Measurements from ENCODE around the gene EIF3F. TPM values are rescaled to one million over a fixed set of nuclear protein-coding genes. Genes with fewer than 3 reads are reported as not detected.

Gene EIF3F
- total and polyA plus RNA-seq, 2 experiments from 2014 or later, result 137 to 201 TPM

DNA sequence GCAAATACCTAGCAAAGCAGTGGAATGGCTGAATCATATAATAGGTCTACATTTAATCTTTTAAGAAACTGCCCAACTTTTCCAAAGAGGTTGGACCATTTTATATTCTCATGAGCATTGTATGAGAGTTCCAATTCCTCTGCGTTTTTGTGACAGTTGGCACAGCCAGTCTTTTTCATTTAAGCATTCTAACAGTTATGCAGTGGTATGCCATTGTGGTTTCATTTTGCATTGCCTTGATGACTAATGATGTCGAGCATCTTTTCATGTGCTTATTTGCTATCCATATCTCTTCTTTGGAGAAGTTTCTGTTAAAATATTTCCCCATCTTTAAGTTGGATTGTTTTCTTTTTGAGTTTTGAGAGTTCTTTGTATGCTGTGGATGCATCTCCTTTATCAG is 38.7 kb downstream of the EIF3F start:
- no peaks in the 10 kb centered on the region for H3K4me1 ChIP-seq (ENCODE audit: insufficient read depth)
- WGBS (ENCODE audit: low lambda C conversion rate, missing lambda C conversion rate), result 75% methylated on average over 2 of the region's 2 CpGs
- DNase-seq (ENCODE audit: low spot score), result no peak
- H3K79me2 ChIP-seq, result no peaks in the 10 kb centered on the region
- H3K27ac ChIP-seq, result no peak overlapping the region
- no peak overlapping the region for H3K4me3 ChIP-seq
- no peak for TF ChIP-seq EZH2 (IDR thresholded peaks at IDR 0.05; ENCODE audit: borderline replicate concordance)
- TF ChIP-seq, protein P1, sequence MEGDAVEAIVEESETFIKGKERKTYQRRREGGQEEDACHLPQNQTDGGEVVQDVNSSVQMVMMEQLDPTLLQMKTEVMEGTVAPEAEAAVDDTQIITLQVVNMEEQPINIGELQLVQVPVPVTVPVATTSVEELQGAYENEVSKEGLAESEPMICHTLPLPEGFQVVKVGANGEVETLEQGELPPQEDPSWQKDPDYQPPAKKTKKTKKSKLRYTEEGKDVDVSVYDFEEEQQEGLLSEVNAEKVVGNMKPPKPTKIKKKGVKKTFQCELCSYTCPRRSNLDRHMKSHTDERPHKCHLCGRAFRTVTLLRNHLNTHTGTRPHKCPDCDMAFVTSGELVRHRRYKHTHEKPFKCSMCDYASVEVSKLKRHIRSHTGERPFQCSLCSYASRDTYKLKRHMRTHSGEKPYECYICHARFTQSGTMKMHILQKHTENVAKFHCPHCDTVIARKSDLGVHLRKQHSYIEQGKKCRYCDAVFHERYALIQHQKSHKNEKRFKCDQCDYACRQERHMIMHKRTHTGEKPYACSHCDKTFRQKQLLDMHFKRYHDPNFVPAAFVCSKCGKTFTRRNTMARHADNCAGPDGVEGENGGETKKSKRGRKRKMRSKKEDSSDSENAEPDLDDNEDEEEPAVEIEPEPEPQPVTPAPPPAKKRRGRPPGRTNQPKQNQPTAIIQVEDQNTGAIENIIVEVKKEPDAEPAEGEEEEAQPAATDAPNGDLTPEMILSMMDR (IDR thresholded peaks at IDR 0.05; ENCODE audit: poor library complexity), result no peak
- no peak for TF ChIP-seq EZH2phosphoT487 (IDR thresholded peaks at IDR 0.05; ENCODE audit: low read depth, severe bottlenecking, unreplicated experiment)
- H3K27me3 ChIP-seq, result peaks cover 12% of the 10 kb centered on the region
- no peaks in the 10 kb centered on the region for H3K9me2 ChIP-seq (replicated peaks; ENCODE audit: insufficient read depth)
- no peaks in the 10 kb centered on the region for H4K20me1 ChIP-seq (ENCODE audit: insufficient read depth, poor library complexity, severe bottlenecking)
- no peaks in the 10 kb centered on the region for H3K9me3 ChIP-seq (ENCODE audit: low read depth)
- no peak overlapping the region for H2AFZ ChIP-seq
- no peaks in the 10 kb centered on the region for H3K36me3 ChIP-seq (replicated peaks; ENCODE audit: insufficient read depth, low read depth)
- no peak overlapping the region for H3K4me2 ChIP-seq

DNA sequence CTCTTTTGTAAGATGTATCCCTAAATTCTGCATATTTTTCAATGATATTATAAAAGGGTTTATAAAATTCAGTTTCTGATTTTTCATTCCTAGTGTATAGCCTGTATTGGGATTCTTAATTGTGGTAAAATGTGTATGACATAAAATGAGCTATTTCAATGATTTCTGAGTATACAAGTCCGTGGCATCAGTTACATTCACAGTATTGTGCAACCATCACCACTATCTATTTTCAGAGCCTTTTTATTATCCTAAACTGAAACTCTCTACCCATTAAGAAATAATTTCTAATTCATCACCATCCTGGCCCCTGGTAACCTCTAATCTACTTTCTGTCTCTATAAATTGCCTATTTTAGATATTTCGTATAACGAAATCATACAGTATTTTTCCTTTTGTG is 39.8 kb downstream of the EIF3F start:
- Histone ChIP-seq H3K27me3 (peaks cover 4% of the 10 kb centered on the region), H4K20me1 (ENCODE audit: insufficient read depth, poor library complexity, severe bottlenecking) (no peaks in the 10 kb centered on the region), H3K79me2 (no peaks in the 10 kb centered on the region), H3K36me3 (replicated peaks; ENCODE audit: insufficient read depth, low read depth) (no peaks in the 10 kb centered on the region), H3K9me3 (ENCODE audit: low read depth) (no peaks in the 10 kb centered on the region), H3K4me1 (ENCODE audit: insufficient read depth) (no peaks in the 10 kb centered on the region), H2AFZ (no peak overlapping the region), H3K9me2 (replicated peaks; ENCODE audit: insufficient read depth) (no peaks in the 10 kb centered on the region), H3K4me2 (no peak overlapping the region), H3K4me3 (no peak overlapping the region), H3K27ac (no peak overlapping the region)
- DNase-seq (ENCODE audit: low spot score), result no peak
- no peak for TF ChIP-seq EZH2phosphoT487 (IDR thresholded peaks at IDR 0.05; ENCODE audit: low read depth, severe bottlenecking, unreplicated experiment)
- TF ChIP-seq EZH2 (IDR thresholded peaks at IDR 0.05; ENCODE audit: borderline replicate concordance), result no peak
- TF ChIP-seq, protein P1 (IDR thresholded peaks at IDR 0.05; ENCODE audit: poor library complexity), result no peak
- 85% methylated on average over 3 of the region's 3 CpGs for WGBS (ENCODE audit: low lambda C conversion rate, missing lambda C conversion rate)

DNA sequence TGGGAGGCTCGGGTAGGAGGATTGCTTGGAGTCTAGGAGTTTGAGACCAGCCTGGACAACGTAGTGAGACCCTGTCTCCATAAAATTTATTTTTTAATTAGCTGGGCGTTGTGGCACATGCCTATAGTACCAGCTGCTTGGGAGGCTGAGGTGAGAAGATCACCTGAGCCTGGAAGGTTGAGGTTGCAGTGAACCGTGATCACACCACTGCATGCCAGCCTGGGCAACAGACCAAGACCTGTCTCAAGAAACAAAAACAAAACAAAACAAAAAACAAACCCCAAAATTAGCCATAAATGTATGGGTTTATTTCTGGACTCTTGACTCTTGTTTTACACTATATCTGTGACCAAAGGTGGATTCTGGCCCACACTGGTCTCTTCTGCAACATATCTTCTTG is 41.6 kb downstream of the EIF3F start:
- Histone ChIP-seq H4K20me1 (ENCODE audit: insufficient read depth, poor library complexity, severe bottlenecking) (no peaks in the 10 kb centered on the region), H3K4me1 (ENCODE audit: insufficient read depth) (peaks cover 5% of the 10 kb centered on the region), H3K27me3 (peaks cover 10% of the 10 kb centered on the region), H3K36me3 (replicated peaks; ENCODE audit: insufficient read depth, low read depth) (no peaks in the 10 kb centered on the region), H3K4me3 (no peak overlapping the region), H3K9me2 (replicated peaks; ENCODE audit: insufficient read depth) (no peaks in the 10 kb centered on the region), H2AFZ (no peak overlapping the region), H3K4me2 (no peak overlapping the region), H3K9me3 (ENCODE audit: low read depth) (no peaks in the 10 kb centered on the region), H3K27ac (no peak overlapping the region), H3K79me2 (no peaks in the 10 kb centered on the region)
- TF ChIP-seq EZH2phosphoT487 (IDR thresholded peaks at IDR 0.05; ENCODE audit: low read depth, severe bottlenecking, unreplicated experiment) (no peak), EZH2 (IDR thresholded peaks at IDR 0.05; ENCODE audit: borderline replicate concordance) (no peak)
- TF ChIP-seq, protein P1 (IDR thresholded peaks at IDR 0.05; ENCODE audit: poor library complexity), result no peak
- DNase-seq (ENCODE audit: low spot score), result no peak
- 95% methylated on average over 4 of the region's 4 CpGs for WGBS (ENCODE audit: low lambda C conversion rate, missing lambda C conversion rate)

Data from hepatocyte (in vitro differentiated cells).